Peyer's patch (tissue), 4 donors: ENCODE measurements around the gene SPAG4.

ENCODE experiments used
- POLR2A ChIP-seq, 2 donors: fragments of 450-650 bp; IDR thresholded peaks; one replicate each; pipeline ENCODE4 v1.5.1; 2017; ENCODE audit warnings: antibody characterized with exemption in 2 of 2, mild to moderate bottlenecking in 2 of 2, moderate library complexity in 2 of 2
- TF ChIP-seq, protein P1 (sequence below), 6 experiments: fragments of 450-650 bp in 4 of 6; fragments of 200-600 bp in 2 of 6; sonication (generic) in 1 of 6; IDR thresholded peaks; one replicate each; pipeline ENCODE4 v1.5.1; 2017 to 2019; ENCODE audit warnings: antibody characterized with exemption in 6 of 6, mild to moderate bottlenecking in 3 of 6, moderate library complexity in 1 of 6

DNA sequence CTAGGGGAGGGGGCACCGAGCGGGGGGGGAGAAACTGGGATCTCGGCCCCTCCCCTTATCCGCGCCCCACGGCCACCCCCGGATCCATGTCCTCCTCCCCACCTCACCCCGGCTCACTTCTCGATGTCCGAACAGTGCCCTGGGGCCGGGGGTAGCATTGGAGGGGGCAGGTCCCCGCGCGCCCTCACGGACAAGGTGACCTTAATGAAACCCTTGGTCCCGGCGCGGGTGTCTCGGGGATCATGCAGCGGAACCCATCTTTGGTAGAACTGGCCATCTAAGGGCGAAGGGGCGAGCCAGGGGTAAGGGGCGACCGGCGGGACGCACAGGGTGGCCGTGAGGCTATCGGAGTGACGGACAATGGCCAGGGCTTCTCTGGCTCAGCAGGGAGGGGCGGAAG lies 13.6 kb upstream of the SPAG4 start:
- TF ChIP-seq, protein P1, sequence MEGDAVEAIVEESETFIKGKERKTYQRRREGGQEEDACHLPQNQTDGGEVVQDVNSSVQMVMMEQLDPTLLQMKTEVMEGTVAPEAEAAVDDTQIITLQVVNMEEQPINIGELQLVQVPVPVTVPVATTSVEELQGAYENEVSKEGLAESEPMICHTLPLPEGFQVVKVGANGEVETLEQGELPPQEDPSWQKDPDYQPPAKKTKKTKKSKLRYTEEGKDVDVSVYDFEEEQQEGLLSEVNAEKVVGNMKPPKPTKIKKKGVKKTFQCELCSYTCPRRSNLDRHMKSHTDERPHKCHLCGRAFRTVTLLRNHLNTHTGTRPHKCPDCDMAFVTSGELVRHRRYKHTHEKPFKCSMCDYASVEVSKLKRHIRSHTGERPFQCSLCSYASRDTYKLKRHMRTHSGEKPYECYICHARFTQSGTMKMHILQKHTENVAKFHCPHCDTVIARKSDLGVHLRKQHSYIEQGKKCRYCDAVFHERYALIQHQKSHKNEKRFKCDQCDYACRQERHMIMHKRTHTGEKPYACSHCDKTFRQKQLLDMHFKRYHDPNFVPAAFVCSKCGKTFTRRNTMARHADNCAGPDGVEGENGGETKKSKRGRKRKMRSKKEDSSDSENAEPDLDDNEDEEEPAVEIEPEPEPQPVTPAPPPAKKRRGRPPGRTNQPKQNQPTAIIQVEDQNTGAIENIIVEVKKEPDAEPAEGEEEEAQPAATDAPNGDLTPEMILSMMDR (IDR thresholded peaks at IDR 0.05): no peak
- TF ChIP-seq POLR2A (IDR thresholded peaks at IDR 0.05): no peak
